Astrocyte (in vitro differentiated cells and primary cell): ENCODE data around the gene SH3BGRL2. TPM values are rescaled to one million over a fixed set of nuclear protein-coding genes. Genes with fewer than 3 reads are reported as not detected.

Experiments
- total RNA-seq: library from RNA; stranded (reverse); gene quantifications from 2 replicates; pipeline ENCODE4 v1.2.1, GENCODE V29; 2021

The SH3BGRL2 gene
- total RNA-seq, 1 donor from 2014 or later = 15.9 TPM

Other genes with a start within 250 kb of the SH3BGRL2 start
- gene LCA5, start 93.9 kb upstream of the SH3BGRL2 start, total RNA-seq = 5.8 and 6.2 TPM in 2 replicates